H9 (cell line): ENCODE results near the gene IL17RE. TPM values are rescaled to one million over a fixed set of nuclear protein-coding genes. Genes with fewer than 3 reads are reported as not detected.
"Not testable (repeated sequence)": the region's sequence is repeated elsewhere in the genome, so short reads cannot be mapped to it uniquely, and the experiment has no call there.

Experiments used
- DNase-seq: peaks from one replicate; pipeline ENCODE4 v3.0.0-alpha.2; 2017
- H2AFZ ChIP-seq: one replicate; pipeline ENCODE4 v1.6.1; 2013; ENCODE audit warnings: mild to moderate bottlenecking, low read length, control low read depth, moderate library complexity
- H2AK5ac ChIP-seq: 2 replicates; pipeline ENCODE4 v1.6.1; 2013; ENCODE audit warnings: low read length, control low read depth, mixed read lengths; ENCODE audit not compliant: insufficient read length
- H2BK120ac ChIP-seq: one replicate; pipeline ENCODE4 v1.6.1; 2013; ENCODE audit warnings: low read depth, mild to moderate bottlenecking, low read length, control low read depth, inconsistent platforms; ENCODE audit not compliant: poor library complexity, severe bottlenecking
- H2BK12ac ChIP-seq: 2 replicates; pipeline ENCODE4 v1.6.1; 2013; ENCODE audit warnings: low read length, control low read depth, mixed read lengths, low read depth; ENCODE audit not compliant: insufficient read length
- H2BK15ac ChIP-seq: 2 replicates; pipeline ENCODE4 v1.6.1; 2013; ENCODE audit warnings: low read depth, low read length, control low read depth
- H2BK20ac ChIP-seq: one replicate; pipeline ENCODE4 v1.6.1; 2013; ENCODE audit warnings: low read depth, mild to moderate bottlenecking, low read length, control low read depth, inconsistent platforms; ENCODE audit not compliant: poor library complexity, severe bottlenecking
- H2BK5ac ChIP-seq: 2 replicates; pipeline ENCODE4 v1.6.1; 2013; ENCODE audit warnings: low read length, control low read depth, mixed read lengths; ENCODE audit not compliant: insufficient read length
- H3K14ac ChIP-seq: 2 replicates; pipeline ENCODE4 v1.6.1; 2013; ENCODE audit warnings: low read length, control low read depth; ENCODE audit not compliant: insufficient read depth
- H3K18ac ChIP-seq: 2 replicates; pipeline ENCODE4 v1.6.1; 2013; ENCODE audit warnings: low read depth, mild to moderate bottlenecking, mixed read lengths, low read length, control low read depth; ENCODE audit not compliant: insufficient read length
- H3K23ac ChIP-seq: 2 replicates; pipeline ENCODE4 v1.6.1; 2013; ENCODE audit warnings: low read length, control low read depth, mixed read lengths, low read depth; ENCODE audit not compliant: insufficient read length
- H3K23me2 ChIP-seq: 2 replicates; pipeline ENCODE4 v1.6.1; 2013; ENCODE audit warnings: low read depth, mild to moderate bottlenecking, mixed read lengths, low read length, control low read depth; ENCODE audit not compliant: insufficient read length, poor library complexity, severe bottlenecking
- H3K27ac ChIP-seq: 2 replicates; pipeline ENCODE4 v1.5.1; 2013; ENCODE audit warnings: low read length, control low read depth, mixed read lengths, low read depth; ENCODE audit not compliant: insufficient read length
- H3K27me3 ChIP-seq: 2 replicates; pipeline ENCODE4 v1.6.1; 2013; ENCODE audit warnings: low read length, control low read depth, inconsistent platforms; ENCODE audit not compliant: insufficient read depth
- H3K4ac ChIP-seq: 2 replicates; pipeline ENCODE4 v1.6.1; 2013; ENCODE audit warnings: low read depth, mild to moderate bottlenecking, control low read depth, inconsistent platforms, low read length, moderate library complexity
- H3K4me1 ChIP-seq: 2 replicates; pipeline ENCODE4 v1.6.1; 2013; ENCODE audit warnings: low read length, control low read depth, inconsistent platforms; ENCODE audit not compliant: insufficient read depth
- H3K4me2 ChIP-seq: 2 replicates; pipeline ENCODE4 v1.6.1; 2013; ENCODE audit warnings: low read length, control low read depth, mixed read lengths; ENCODE audit not compliant: insufficient read length, insufficient read depth
- H3K56ac ChIP-seq: 2 replicates; pipeline ENCODE4 v1.6.1; 2013; ENCODE audit warnings: low read depth, mild to moderate bottlenecking, mixed read lengths, low read length, control low read depth; ENCODE audit not compliant: insufficient read length
- H3K79me1 ChIP-seq: 2 replicates; pipeline ENCODE4 v1.6.1; 2013; ENCODE audit warnings: low read depth, mild to moderate bottlenecking, moderate library complexity, low read length, control low read depth, inconsistent platforms; ENCODE audit not compliant: insufficient read depth, poor library complexity, severe bottlenecking
- H3K79me2 ChIP-seq: 2 replicates; pipeline ENCODE4 v1.6.1; 2013; ENCODE audit warnings: low read length, control low read depth, inconsistent platforms; ENCODE audit not compliant: insufficient read depth
- H3K9ac ChIP-seq: 2 replicates; pipeline ENCODE4 v1.6.1; 2013; ENCODE audit warnings: low read length, control low read depth, mixed read lengths; ENCODE audit not compliant: insufficient read length; ENCODE audit errors: extremely low read depth
- H3K9me3 ChIP-seq: one replicate; pipeline ENCODE4 v1.6.1; 2013; ENCODE audit warnings: low read depth, low read length, inconsistent platforms; ENCODE audit not compliant: control insufficient read depth
- H3T11ph ChIP-seq: one replicate; pipeline ENCODE4 v1.6.1; 2013; ENCODE audit warnings: mild to moderate bottlenecking, low read length, control low read depth, inconsistent platforms
- H4K20me1 ChIP-seq: one replicate; pipeline ENCODE4 v1.6.1; 2013; ENCODE audit not compliant: control insufficient read depth, insufficient read length, insufficient read depth
- H4K5ac ChIP-seq: 2 replicates; pipeline ENCODE4 v1.6.1; 2013; ENCODE audit warnings: low read depth, mild to moderate bottlenecking, mixed read lengths, low read length, control low read depth; ENCODE audit not compliant: insufficient read length
- H4K8ac ChIP-seq: replicated peaks from 2 replicates; pipeline ENCODE4 v1.6.1; 2013; ENCODE audit warnings: low read length, control low read depth, mixed read lengths, low read depth; ENCODE audit not compliant: insufficient read length
- H4K91ac ChIP-seq: 2 replicates; pipeline ENCODE4 v1.6.1; 2013; ENCODE audit warnings: low read depth, mild to moderate bottlenecking, moderate library complexity, mixed read lengths, low read length, control low read depth; ENCODE audit not compliant: insufficient read length
- H3K27ac Mint-ChIP-seq, 3 experiments: 2 replicates in 2 of 3; 3 replicates in 1 of 3; pipeline ENCODE4 v1.8.0; 2020 to 2021; ENCODE audit warnings: mixed read lengths in 3 of 3, mild to moderate bottlenecking in 1 of 3, moderate library complexity in 1 of 3
- H3K27me3 Mint-ChIP-seq: 2 replicates; pipeline ENCODE4 v1.8.0; 2021; ENCODE audit warnings: low read depth, mild to moderate bottlenecking, moderate library complexity, mixed read lengths
- H3K36me3 Mint-ChIP-seq, 3 experiments: 2 replicates in 2 of 3; 3 replicates in 1 of 3; pipeline ENCODE4 v1.8.0; 2020 to 2021; ENCODE audit warnings: low read depth in 3 of 3, mixed read lengths in 3 of 3; ENCODE audit not compliant: insufficient read depth in 1 of 3
- H3K4me1 Mint-ChIP-seq, 2 experiments: 2 replicates each; pipeline ENCODE4 v1.8.0; 2020; ENCODE audit warnings: mixed read lengths in 2 of 2
- H3K4me3 Mint-ChIP-seq, 2 experiments: 2 replicates in 1 of 2; 3 replicates in 1 of 2; pipeline ENCODE4 v1.8.0; 2020 to 2021; ENCODE audit warnings: mild to moderate bottlenecking in 2 of 2, mixed read lengths in 2 of 2, moderate library complexity in 1 of 2
- H3K9me3 Mint-ChIP-seq, 2 experiments: 2 replicates in 1 of 2; 3 replicates in 1 of 2; pipeline ENCODE4 v1.8.0; 2020; ENCODE audit warnings: mild to moderate bottlenecking in 2 of 2, mixed read lengths in 2 of 2, moderate library complexity in 1 of 2
- WGBS: extraction: QIAGEN DNeasy Blood & Tissue Kit; methylation state at CpG from one replicate; pipeline ENCODE4 v1.1.7; 2013; ENCODE audit warnings: missing lambda C conversion rate, low lambda C conversion rate, mixed read lengths; ENCODE audit not compliant: insufficient read length; ENCODE audit errors: extremely low coverage; 5-methylcytosine and 5-hydroxymethylcytosine counted together
- total RNA-seq: library from RNA; stranded (reverse); gene quantifications from 2 replicates; pipeline ENCODE4 v1.2.1, GENCODE V29; 2021
- TF ChIP-seq, protein P1 (sequence below): fragments of 200-600 bp; sonication (generic); conservative IDR thresholded peaks from 3 replicates; pipeline ENCODE4 v1.8.0; 2021; ENCODE audit warnings: antibody characterized with exemption, mild to moderate bottlenecking

IL17RE gene
- total RNA-seq, 1 experiment from 2014 or later, result 2.1 TPM

DNA sequence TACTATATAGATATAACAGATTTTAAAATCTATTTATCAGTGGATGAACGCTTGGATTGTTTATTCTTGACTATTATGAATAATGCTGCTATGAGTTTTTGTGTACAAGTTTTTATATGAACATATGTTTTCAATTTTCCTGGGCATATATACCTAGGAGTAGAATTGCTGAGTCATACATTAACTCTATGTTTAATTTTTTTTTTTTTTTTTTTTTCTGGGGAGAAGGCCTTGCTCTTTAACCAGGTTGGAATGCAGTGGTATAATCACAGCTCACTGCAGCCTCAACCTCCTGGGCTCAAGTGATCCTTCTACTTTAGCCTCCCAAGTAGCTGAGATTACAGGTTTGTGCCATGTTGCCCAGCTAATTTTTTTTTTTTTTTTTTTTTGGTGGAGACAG, 31.7 kb upstream of the IL17RE start:
- Histone ChIP-seq H3K9me3 (no peaks in the 10 kb centered on the region), H2BK12ac (no peak overlapping the region), H3K27me3 (no peaks in the 10 kb centered on the region), H2AFZ (no peak overlapping the region), H4K91ac (no peak overlapping the region), H3K79me1 (no peaks in the 10 kb centered on the region), H4K5ac (no peak overlapping the region), H3K56ac (no peak overlapping the region), H4K8ac (no peak overlapping the region), H2BK15ac (no peak overlapping the region), H3T11ph (no peak overlapping the region), H2BK5ac (no peak overlapping the region), H3K4me1 (no peaks in the 10 kb centered on the region), H3K27ac (no peak overlapping the region), H3K23me2 (no peaks in the 10 kb centered on the region), H2BK20ac (no peak overlapping the region), H3K9ac (no peak overlapping the region), H3K79me2 (no peaks in the 10 kb centered on the region), H3K14ac (no peak overlapping the region), H3K4me2 (no peak overlapping the region), H3K23ac (no peak overlapping the region), H2BK120ac (no peak overlapping the region), H3K4ac (no peak overlapping the region), H3K18ac (no peak overlapping the region), H2AK5ac (no peak overlapping the region), H4K20me1 (no peaks in the 10 kb centered on the region)
- H3K27ac Mint-ChIP-seq, result no peak overlapping the region
- no peaks in the 10 kb centered on the region for H3K36me3 Mint-ChIP-seq
- no peak overlapping the region for H3K4me3 Mint-ChIP-seq
- WGBS, result no CpG with 5 or more reads among the region's 1 CpG
- H3K9me3 Mint-ChIP-seq, result no peaks in the 10 kb centered on the region
- no peak for DNase-seq
- peaks cover 7% of the 10 kb centered on the region for H3K27me3 Mint-ChIP-seq
- H3K4me1 Mint-ChIP-seq, result no peaks in the 10 kb centered on the region
- TF ChIP-seq, protein P1, sequence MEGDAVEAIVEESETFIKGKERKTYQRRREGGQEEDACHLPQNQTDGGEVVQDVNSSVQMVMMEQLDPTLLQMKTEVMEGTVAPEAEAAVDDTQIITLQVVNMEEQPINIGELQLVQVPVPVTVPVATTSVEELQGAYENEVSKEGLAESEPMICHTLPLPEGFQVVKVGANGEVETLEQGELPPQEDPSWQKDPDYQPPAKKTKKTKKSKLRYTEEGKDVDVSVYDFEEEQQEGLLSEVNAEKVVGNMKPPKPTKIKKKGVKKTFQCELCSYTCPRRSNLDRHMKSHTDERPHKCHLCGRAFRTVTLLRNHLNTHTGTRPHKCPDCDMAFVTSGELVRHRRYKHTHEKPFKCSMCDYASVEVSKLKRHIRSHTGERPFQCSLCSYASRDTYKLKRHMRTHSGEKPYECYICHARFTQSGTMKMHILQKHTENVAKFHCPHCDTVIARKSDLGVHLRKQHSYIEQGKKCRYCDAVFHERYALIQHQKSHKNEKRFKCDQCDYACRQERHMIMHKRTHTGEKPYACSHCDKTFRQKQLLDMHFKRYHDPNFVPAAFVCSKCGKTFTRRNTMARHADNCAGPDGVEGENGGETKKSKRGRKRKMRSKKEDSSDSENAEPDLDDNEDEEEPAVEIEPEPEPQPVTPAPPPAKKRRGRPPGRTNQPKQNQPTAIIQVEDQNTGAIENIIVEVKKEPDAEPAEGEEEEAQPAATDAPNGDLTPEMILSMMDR, result no peak

DNA sequence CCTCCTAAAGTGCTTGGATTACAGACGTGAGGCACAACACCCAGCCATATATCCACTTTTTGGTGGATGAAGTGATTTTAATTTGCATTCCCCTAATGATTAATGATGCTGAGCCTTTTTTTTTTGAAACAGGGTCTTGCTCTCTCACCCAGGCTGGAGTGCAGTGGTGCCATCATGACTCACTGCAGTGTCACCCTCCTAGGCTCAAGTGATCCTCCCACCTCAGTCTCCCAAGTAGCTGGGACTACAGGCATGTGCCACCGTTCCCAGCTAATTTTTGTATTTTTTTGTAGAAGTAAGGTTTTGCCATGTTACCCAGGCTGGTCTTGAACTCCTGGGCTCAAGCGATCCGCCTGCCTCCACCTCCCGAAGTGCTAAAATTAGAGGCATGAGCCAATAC, 30.6 kb upstream of the IL17RE start:
- H3K18ac ChIP-seq, H3K79me1 ChIP-seq, H2BK5ac ChIP-seq, H3K79me2 ChIP-seq, H2BK15ac ChIP-seq, DNase-seq, H2AK5ac ChIP-seq, H3K27ac Mint-ChIP-seq, H3K56ac ChIP-seq, H2AFZ ChIP-seq, H3K27ac ChIP-seq, H3K4me2 ChIP-seq, H3K4me1 Mint-ChIP-seq, H4K20me1 ChIP-seq, H4K5ac ChIP-seq, H3K9ac ChIP-seq, H4K8ac ChIP-seq, H3K23ac ChIP-seq, H3K36me3 Mint-ChIP-seq, H3K27me3 Mint-ChIP-seq, H3K27me3 ChIP-seq, H3K4me3 Mint-ChIP-seq, H3K9me3 Mint-ChIP-seq, H4K91ac ChIP-seq, H2BK20ac ChIP-seq, H3K4ac ChIP-seq, H2BK12ac ChIP-seq, H3K23me2 ChIP-seq, H2BK120ac ChIP-seq, H3K14ac ChIP-seq, H3K4me1 ChIP-seq, H3K9me3 ChIP-seq, H3T11ph ChIP-seq: not testable (repeated sequence)
- WGBS, result no CpG with 5 or more reads among the region's 5 CpGs
